Activated T-cell treated with anti-CD3 and anti-CD28 coated beads for 1 hour (primary cell): ENCODE measurements around the gene SLC24A3.

Experiments
- DNase-seq: peaks from one replicate; pipeline ENCODE4 v3.0.0-alpha.2; 2020; ENCODE audit warnings: low read depth

Gene SLC24A3

DNA sequence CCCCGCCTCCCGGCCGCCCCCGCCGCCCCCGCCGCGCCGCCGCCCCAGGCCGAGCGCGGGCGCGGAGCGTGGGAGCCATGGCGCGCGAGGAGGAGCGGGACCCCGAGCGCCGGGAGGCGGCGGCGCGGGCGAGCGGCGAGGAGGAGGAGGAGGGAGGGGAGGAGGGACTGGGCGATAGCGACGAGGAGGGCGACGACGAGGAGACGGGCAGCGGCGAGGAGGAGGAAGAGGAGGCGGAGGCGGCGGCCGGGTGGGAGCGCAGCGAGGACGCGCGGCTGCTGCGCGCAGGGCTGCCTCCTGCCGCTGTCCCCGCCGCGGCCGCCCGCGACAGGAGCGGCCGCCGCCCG is at the start of gene SLC24A3:
SLC24A3 (plus strand) TSS at position 174 of the 347 bp plus-strand sequence.
- DNase-seq: no peak

DNA sequence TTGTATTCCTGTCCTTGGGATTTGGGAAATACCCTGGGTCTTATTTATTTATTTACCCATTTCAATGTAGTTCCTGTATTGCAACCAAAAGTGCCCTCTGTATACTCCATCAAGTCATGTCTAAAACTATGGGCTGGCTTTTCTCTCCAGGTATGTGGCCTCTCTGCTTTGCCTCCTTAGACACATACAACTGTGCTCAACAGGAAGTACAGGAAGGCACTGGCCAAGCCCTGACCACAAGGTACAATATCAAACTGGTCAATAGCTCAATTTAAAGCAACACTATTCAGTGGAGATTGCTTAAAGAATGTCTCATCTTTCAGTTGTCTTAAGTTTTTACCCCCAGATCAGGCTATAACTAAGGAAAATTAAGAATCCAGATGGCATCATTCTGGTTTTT is 42.3 kb upstream of the SLC24A3 start:
- no peak for DNase-seq

DNA sequence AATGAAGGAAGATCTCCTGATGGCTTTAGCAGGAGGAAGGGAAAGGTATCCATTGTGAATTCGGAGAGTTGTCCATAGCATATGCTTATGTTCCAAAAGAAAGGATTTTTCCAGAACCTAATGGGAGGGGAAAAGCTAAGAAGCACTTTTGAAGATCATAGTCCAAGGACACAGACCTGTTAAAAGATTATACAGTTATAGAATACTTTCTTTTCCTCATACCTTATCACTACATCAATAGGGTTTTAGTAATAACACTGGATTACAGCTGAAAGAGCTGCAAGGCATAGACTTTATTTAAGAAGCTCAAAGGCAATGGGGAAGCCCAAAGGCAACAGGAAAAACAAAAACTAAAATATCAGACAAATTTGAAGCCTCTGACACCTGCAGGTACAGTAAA is 39.8 kb upstream of the SLC24A3 start:
- DNase-seq: no peak

DNA sequence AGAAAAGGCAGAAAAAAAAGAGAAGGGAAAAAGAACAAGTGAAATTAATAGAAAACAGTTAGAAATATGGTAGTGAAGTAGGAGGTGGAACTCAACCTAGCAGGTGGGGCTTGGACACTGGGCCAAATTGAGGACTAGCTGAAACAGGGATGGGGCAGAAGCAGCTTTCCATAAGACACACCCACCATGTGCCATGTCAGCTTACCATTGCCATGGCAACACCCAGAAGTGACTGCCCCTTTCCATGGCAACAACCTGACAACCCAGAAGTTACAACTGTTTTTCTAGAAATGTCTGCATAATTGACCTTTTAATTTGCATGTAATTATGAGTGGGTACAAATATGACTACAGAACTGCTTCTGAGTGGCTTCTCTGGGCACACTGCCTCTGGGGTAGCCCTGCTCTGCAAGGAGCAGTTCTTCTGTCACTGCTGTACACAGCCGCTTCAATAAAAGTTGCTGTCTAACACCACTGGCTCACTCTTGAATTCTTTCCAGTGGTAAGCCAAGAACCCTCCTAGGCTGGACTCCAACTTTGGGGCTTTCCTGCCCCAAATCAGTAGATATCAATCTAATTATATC is 35.9 kb upstream of the SLC24A3 start:
- no peak for DNase-seq

DNA sequence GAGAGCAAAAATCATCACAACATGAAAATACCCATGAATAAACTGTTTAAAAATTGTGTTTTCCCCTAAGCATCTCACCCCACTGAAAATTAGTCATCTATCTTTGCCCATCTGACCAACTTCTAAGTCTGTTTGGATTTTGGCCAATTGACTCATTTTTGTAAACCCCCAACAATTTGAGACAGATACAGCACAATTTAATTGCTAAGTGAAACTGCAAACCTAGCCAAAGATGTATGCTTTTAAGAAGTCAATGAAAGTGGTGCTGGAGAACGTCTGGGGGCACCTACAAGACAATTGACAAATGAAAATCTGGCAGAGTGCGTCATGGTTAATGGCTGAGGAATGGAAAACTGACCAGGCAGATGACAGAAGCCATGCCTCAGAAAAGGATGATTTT is 30.9 kb upstream of the SLC24A3 start:
- no peak for DNase-seq

DNA sequence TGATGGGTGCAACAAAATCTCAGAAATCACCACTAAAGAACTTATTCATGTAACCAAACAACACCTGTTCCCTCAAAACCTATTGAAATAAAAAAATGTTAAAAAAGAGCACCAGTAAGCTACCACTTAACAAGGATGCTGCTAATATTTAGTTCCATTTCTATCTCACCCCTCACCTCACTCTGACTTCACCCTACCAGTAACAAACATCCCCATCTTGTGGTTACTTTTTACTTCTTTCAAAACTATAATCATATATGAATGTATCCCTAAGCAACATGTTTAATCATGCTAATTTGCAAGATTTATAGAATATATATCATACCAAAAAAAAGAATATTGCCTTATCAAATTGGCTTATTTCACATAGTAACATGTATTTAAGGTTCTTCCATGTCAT is 27.4 kb upstream of the SLC24A3 start:
- no peak for DNase-seq

DNA sequence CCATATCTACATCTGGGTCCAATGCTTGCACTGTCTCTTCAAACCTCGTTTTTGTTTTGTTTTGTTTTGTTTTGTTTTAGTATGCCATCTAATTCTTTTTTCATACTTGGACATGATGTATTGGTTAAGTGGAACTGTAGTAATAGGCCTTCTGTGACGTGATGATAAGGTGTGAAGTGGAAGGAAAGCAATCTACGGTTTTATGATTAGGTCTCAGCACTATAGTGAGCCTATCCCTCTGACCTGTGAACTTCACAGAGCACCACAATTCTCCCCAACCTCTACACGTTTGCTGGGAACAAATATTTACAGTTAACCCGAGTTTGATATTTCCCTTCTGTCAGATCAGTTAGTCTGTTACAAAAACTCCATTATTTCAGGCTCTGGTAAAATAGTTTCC is 19.1 kb upstream of the SLC24A3 start:
- no peak for DNase-seq

DNA sequence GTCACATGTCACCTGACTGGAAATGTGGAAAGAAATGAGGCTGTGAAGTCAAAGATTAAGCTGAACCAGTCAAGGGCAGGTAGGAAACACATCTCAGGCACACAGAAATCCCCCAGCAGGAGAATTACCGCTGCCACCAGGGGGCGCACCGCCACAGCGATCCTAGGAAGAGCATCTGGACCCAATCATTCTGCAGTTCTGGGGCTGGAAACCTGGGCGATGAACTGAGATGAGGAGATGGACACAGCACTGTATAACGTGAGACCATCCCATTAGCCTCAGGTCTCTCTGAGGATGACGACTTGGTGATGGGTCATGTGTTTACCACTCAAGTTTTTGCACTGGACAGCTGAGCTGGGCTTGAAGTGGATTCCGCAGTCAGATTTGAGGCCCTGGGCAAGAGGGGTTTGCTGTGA is 6.5 kb upstream of the SLC24A3 start:
- peak; percentile 50 for DNase-seq

DNA sequence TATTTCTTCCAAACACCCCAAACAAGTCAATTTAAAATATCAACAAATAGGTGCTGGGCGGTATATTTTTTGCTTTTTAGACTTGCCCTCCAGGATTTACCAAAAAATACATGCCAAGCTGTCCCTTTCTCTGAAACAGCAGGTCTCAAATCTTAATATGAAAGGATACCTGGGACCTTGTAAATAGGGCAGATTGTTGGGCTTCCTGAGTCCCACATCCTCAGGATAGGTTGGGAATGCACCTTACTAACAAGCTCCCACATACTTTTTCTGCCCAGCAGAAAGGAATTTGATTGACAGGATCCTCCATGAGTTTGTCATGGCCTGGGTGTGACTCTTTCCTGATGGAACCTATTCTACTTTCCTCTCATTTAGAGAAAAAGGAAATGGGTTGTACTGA is 4.9 kb upstream of the SLC24A3 start:
- DNase-seq: no peak

DNA sequence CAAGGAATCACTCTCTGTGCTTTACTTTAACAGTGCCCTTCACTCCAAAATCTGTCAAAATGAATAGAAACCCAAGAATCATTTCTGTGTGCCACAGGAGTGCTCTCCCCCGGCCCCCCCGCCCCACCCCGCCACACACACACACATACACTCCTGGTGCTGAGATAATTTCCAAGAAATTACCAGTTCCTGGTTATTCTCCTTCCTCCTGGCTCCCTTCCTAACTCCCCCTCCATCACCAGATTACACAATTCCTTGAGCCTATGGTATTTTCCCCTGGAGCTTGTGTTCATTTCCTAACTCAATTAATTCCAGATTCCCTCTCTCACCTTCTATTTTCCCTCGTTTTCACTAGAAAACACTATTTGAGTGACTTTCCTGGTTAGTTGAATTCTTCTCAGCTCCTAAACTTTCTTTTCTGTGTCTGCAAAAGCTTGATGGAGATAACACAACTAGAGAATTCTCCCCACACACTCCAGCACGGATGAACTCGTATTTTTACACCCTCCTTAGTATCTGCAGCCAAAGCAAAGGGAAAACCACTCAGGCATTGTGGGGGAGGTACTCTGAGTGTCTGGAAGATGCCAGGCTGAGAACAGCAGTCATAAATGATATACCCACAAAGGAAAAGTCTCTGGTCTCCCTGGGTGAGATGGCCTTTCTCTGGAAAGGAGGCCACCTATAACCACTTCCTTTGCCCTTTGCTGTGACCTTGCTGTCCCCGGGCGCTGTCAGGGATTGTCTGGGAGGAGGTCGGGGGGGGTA is 1.9 kb upstream of the SLC24A3 start:
- no peak for DNase-seq

DNA sequence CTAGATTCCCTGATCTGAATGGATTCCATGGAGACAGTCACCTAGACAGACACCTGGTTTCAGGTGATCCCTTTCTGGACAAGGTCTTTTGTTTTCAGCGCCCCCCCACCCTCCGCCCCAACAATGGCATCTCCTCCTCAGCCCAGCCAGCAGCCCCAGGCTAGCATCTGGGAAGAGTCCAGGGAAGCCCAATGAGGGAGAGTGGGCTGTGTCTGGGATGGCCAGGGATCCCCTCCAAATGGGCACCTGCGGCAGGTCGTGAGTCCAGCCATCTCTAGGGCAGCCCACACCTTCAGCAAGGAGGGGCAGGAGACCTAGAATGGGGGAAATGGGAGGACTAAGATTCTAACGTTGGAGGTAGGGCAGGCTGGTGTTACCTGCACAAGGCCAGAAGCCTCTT is 1.2 kb upstream of the SLC24A3 start:
- DNase-seq: no peak

DNA sequence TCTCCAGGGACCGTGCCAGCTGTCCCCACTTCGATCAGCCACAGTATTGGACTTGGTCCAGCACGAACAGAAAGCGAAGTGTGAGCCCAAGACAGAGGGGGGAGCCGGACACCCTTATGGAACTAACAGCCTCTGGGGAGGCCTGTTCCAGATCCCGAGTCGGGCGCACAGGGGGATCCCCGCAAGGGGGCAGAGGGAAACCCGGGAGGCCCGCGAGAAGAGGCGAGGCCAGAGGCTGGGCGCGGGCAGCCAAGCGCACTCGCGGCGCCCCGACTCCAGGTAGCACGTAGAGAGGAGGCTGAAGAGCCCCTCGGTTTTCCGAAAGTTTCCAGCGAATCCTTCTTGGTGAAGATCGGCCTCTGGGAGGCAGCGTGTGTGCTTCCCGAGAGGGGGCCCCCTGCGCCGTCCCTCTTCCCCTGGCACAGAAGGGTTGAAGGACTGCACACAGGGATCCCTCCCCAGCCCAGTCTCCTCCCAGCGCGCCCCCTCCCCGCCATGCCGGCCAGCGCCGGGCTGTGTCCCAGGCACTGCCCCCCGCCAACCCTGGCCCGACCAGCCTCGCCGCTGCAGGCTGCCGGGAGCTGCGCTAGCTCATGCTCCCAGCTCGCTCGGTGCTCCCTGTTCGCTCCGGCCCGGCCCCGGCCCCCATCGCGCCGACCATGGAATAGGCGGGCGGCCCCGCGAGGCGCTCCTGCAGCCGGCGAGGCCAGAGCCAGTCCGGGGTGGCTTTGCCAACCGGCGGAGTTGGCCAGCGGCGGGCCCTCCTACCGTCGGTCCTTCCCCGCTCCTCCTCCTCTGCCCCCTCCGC is 577 bp upstream of the SLC24A3 start:
- no peak for DNase-seq

DNA sequence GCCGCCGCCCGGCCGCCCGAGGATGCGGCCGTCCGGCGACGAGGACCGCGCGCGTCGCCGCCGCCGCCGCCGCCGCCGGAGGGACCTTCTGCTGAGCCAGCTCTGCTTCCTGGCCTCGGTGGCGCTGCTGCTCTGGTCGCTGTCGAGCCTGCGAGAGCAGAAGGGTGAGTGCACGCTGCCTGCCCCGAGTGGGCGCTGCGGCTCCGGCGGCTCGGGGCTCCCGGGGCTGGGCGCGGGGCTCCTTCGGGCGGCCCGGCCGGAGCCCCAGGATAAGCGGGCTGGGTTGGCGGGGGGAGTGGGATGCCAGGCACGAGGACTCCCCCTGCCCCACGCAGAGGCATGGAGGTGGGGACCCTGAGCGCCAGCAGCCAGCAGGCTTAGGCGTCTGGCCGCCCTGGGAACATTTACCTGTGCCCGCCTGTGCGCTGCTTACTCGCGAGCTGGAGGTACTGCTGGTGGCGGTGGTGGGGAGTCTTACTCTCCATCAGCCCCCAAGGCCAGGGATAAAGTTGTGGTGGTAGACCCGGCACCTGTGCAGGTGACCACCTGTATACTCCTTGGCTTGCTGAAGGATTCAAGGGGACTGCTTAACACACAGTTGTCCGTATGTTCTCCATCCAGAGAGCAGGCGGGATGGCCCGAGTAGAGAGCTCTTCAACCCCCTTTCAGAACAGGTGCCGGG is 520 bp downstream of the SLC24A3 start:
- no peak for DNase-seq

DNA sequence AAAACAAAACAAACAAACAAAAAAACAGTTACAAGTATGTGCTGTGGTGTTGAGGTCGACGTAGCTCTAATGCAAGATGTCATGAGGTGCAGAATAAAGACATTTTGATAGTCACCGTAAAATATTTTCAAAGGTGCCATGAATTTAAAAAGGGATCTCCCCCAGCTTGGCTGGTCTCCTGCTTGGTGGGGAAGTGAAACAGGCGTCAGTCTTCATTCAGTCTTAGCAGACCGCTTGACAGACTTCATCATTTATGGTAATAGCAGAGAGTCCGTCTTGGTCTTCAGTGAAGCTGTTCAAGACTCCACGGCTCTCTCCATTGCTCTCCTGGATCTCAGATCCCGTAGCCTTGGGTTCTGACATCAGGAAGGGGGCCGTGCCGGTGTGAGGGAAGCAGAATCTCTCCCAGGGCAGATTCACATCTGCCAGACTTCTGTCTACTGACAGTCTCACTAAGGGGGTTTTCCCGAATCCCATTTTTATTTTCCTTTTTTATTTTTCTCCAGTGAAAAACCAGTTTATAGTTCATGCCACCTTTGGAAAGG is 1.6 kb downstream of the SLC24A3 start:
- DNase-seq: no peak

DNA sequence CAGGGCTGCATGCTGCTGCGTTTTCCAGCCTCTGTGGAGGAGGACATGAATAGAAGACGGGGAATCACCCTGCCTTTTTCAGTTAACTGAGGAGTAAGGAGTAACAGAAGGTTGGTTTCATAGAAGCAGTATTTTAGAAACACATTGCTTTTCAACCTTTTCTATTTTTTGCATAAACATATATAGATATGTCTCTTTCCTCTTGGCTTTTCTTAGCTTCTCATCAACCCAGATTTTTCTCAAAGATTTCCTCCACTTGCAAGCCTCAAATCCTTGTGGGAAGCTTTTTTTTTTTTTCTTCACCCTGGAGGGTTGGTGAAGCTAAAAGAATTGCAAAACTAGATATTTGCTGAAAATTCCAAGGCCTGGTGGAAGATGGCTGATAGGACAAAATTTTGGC is 6.0 kb downstream of the SLC24A3 start:
- no peak for DNase-seq

DNA sequence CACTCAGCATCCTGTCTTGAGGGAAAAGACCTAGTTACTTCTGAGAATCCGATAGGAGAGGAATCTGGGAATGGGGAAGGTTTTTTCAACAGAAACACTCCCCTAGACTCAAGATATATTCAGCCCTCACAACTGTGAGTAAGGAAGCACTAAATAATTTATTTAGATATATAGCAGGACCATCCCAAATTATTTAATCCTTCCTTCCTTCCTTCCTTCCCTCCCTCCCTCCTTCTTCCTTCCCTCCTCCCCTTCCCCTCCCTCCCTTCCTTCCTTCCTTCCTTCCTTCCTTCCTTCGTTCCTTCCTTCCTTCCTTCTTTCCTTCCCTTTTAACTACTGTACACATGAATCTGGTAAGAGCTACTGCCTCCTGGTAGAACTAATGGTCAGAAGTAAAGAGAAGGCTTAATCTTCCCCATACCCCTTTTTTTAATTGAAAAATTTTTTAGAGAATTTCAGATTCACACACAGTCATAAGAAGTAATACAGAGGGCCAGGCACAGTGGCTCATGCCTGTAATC is 10.1 kb downstream of the SLC24A3 start:
- DNase-seq: no peak

DNA sequence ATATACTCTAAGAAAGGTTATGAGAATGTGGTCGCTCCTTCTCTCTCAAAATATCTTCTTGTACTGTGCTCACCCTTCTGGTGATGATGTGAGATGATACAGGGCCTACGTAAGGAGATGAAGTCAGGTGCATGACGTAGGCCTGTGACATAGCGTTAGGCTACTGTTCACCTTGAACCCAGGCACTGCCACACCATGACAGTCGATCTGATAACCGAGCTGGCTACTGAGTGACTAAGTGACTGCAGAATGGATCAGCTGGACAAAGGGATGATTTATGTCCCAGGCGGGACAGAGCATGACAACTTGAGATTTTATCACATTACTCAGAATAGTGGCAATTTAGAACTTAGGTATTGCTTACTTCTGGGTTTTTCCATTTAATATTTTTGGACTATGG is 11.2 kb downstream of the SLC24A3 start:
- no peak for DNase-seq

DNA sequence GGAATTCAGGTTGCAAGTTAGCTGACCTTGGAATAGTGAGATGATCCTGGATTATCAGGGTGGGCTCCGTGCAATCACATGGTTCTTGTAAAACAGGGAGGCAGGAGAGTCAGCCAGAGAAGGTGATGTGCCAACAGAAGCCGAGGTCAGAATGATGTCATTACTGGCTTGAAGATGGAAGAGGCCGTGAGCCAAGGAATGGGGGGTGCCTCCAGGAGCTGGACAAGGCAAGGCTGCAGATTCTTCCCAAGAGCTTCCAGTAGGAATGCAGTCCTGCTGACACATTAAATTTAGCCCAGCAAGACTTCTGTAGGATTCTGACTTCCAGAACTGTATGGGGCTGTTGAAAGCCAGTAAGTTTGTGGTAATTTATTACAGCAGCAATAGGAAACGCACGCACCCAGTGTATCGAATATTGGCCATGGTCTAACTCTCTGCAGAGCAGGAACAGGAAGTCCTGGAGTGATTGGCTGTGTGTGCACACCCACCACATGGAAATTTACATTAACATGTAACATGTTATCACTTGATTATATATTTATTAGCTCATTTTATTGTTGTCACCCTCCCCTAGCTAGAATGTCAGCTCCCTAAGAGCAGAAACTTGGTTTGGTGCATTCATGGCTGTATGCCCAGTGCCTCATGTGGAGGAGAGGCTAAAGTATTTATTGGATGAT is 19.1 kb downstream of the SLC24A3 start:
- no peak for DNase-seq

DNA sequence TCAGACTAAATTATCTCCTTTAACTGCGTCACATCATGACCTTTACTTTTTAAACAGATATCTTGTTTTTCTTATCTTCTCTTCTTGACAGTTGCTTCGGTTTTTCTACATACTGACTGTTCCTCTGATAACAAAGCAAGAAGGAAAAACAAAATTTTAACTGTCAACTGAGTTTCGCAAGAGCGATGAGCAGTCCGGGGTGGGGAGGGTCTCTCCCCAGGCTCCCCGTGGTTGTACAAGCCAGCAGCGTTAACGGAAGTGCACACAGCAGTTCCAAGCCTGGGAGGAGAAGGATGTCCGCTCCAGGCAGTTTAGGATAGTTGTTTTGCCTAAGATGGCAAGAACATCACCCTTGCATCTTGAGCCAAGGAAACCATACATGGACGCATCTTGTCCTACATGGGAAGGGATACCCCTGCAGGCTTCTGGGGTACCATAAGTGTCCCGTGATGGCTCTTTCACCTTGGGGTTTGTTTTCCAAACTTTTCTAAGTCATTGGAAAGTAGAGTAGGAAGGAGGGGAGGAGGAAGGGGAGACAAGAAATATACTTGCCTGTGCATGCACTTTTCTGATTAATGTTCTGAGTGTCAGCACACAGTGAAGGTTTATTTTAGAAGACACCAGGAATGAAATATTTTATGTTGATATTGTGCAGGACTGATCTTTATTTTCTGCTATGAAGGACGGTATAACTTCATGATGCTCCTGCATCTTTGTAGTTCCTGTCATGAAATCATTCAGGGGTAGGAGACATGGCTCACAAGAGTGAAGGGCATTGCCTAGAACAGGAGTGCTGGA is 20.8 kb downstream of the SLC24A3 start:
- no peak for DNase-seq

DNA sequence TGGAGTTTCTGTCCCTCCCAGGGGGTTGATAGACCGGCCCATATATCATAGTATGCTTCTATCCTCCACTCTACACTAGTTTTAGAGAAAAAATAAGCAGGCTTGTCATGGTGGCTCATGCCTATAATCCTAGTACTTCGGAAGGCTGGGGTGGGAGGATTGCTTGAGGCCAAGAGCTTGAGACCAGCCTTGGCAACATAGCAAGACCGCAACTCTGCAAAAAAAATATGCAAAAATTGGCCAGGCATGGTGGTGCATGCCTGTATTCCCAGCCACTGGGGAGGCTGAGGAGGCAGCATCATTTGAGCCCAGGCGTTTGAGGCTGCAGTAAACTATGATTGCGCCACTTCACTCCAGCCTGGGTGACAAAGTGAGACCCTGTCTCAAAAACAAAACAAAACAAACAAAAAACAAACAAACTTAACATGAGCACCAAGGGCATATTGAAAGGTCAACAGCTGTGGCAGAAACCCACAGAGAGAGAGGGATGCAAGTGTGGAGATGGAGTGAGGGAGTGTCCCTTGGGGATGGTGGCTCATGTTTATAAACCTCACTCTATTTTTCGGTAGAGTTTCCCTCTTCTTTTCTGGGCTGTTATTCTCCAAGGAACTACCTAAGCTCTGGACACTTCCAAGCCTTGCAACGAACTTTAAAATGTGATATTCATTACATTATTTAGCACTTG is 24.1 kb downstream of the SLC24A3 start:
- no peak for DNase-seq
